ENCODE data around the gene TMEM151A.

TMEM151A gene

GRCh38 chr11:66333220-66333877, 41.7 kb downstream of the TMEM151A start:
- Histone ChIP-seq H3K4me1 (no peaks in the 10 kb centered on the region), H3K9me3 (no peaks in the 10 kb centered on the region), H3K27me3 (ENCODE audit: low read depth) (no peaks in the 10 kb centered on the region), H3K36me3 (replicated peaks) (no peaks in the 10 kb centered on the region; the same call in 1 of the 2 replicates), H3K4me3 (no peak overlapping the region)
- in situ Hi-C loops (cut with MboI; ENCODE audit: low sequenced_read_pairs): no loop called here
- no peak for DNase-seq (ENCODE audit: low spot score in 2 of 2)

- H3K4me3 ChIP-seq: no peak overlapping the region
- in situ Hi-C loops (cut with MboI; ENCODE audit: low sequenced_read_pairs): no loop called here
Measured at GRCh38 chr11:66333896-66334604, 42.4 kb downstream of the TMEM151A start.

GRCh38 chr11:66334605-66335442, 43.1 kb downstream of the TMEM151A start:
- no peak for DNase-seq (ENCODE audit: low spot score in 2 of 2)
- in situ Hi-C loops (cut with MboI; ENCODE audit: low sequenced_read_pairs): no loop called here
- H3K27me3 ChIP-seq (ENCODE audit: low read depth): no peaks in the 10 kb centered on the region
- H3K36me3 ChIP-seq (replicated peaks): no peaks in the 10 kb centered on the region; the same call in none of the 2 replicates
- no peak overlapping the region for H3K4me3 ChIP-seq
- H3K9me3 ChIP-seq: no peaks in the 10 kb centered on the region
- H3K4me1 ChIP-seq: no peaks in the 10 kb centered on the region

More at GRCh38 chr11:66333896-66334604, 42.4 kb downstream of the TMEM151A start:
- no peaks in the 10 kb centered on the region for H3K9me3 ChIP-seq
- H3K36me3 ChIP-seq (replicated peaks): no peaks in the 10 kb centered on the region; the same call in none of the 2 replicates
- H3K27me3 ChIP-seq (ENCODE audit: low read depth): no peaks in the 10 kb centered on the region
- no peak for DNase-seq (ENCODE audit: low spot score in 2 of 2)
- no peaks in the 10 kb centered on the region for H3K4me1 ChIP-seq

- H3K4me1 ChIP-seq: no peaks in the 10 kb centered on the region
- peaks cover 5% of the 10 kb centered on the region for H3K36me3 ChIP-seq (replicated peaks)
- in situ Hi-C loops (cut with MboI; ENCODE audit: low sequenced_read_pairs): no loop called here
- no peak for DNase-seq (ENCODE audit: low spot score in 2 of 2)
- no peak overlapping the region for H3K4me3 ChIP-seq
- no peaks in the 10 kb centered on the region for H3K27me3 ChIP-seq (ENCODE audit: low read depth)
- H3K9me3 ChIP-seq: no peaks in the 10 kb centered on the region
Measured at GRCh38 chr11:66335531-66336233, 44.0 kb downstream of the TMEM151A start.

- in situ Hi-C loops (cut with MboI; ENCODE audit: low sequenced_read_pairs): no loop called here
- peak; percentile 7 to 37 for DNase-seq (ENCODE audit: low spot score in 2 of 2)
- peaks cover 10% of the 10 kb centered on the region for H3K36me3 ChIP-seq (replicated peaks)
- no peaks in the 10 kb centered on the region for H3K27me3 ChIP-seq (ENCODE audit: low read depth)
- H3K4me3 ChIP-seq: no peak within 1 kb of the TSS
- no peaks in the 10 kb centered on the region for H3K4me1 ChIP-seq
- H3K9me3 ChIP-seq: no peaks in the 10 kb centered on the region
Measured at GRCh38 chr11:66336234-66337102, 44.8 kb downstream of the TMEM151A start, which contains the start of gene RIN1. Gene RIN1 (minus strand): TSS chr11:66336434. CDS start chr11:66336402, 32 bp downstream.

- H3K27me3 ChIP-seq (ENCODE audit: low read depth): no peaks in the 10 kb centered on the region
- H3K4me1 ChIP-seq: no peaks in the 10 kb centered on the region
- no peak overlapping the region for H3K4me3 ChIP-seq
- H3K36me3 ChIP-seq (replicated peaks): peaks cover 14% of the 10 kb centered on the region
- no peak for DNase-seq (ENCODE audit: low spot score in 2 of 2)
- no peaks in the 10 kb centered on the region for H3K9me3 ChIP-seq
- in situ Hi-C loops (cut with MboI; ENCODE audit: low sequenced_read_pairs): no loop called here
Measured at GRCh38 chr11:66337103-66337899, 45.6 kb downstream of the TMEM151A start.

GRCh38 chr11:66338276-66339161, 46.8 kb downstream of the TMEM151A start:
- no peak for DNase-seq (ENCODE audit: low spot score in 2 of 2)
- no peaks in the 10 kb centered on the region for H3K27me3 ChIP-seq (ENCODE audit: low read depth)
- peaks cover 18% of the 10 kb centered on the region for H3K36me3 ChIP-seq (replicated peaks)
- in situ Hi-C loops (cut with MboI; ENCODE audit: low sequenced_read_pairs): no loop called here
- H3K4me3 ChIP-seq: no peak overlapping the region
- no peaks in the 10 kb centered on the region for H3K9me3 ChIP-seq
- no peaks in the 10 kb centered on the region for H3K4me1 ChIP-seq

- peaks cover 18% of the 10 kb centered on the region for H3K36me3 ChIP-seq (replicated peaks)
- peaks cover 2% of the 10 kb centered on the region; the same call in 1 of the 2 replicates for H3K4me1 ChIP-seq
- in situ Hi-C loops (cut with MboI; ENCODE audit: low sequenced_read_pairs): no loop called here
- no peaks in the 10 kb centered on the region for H3K9me3 ChIP-seq
- DNase-seq (ENCODE audit: low spot score in 2 of 2): no peak
- no peak overlapping the region for H3K4me3 ChIP-seq
- H3K27me3 ChIP-seq (ENCODE audit: low read depth): no peaks in the 10 kb centered on the region
Measured at GRCh38 chr11:66339162-66339675, 47.5 kb downstream of the TMEM151A start.

- H3K27me3 ChIP-seq (ENCODE audit: low read depth): no peaks in the 10 kb centered on the region
- H3K36me3 ChIP-seq (replicated peaks): peaks cover 18% of the 10 kb centered on the region
- DNase-seq (ENCODE audit: low spot score in 2 of 2): no peak
- H3K4me3 ChIP-seq: no peak overlapping the region
- in situ Hi-C loops (cut with MboI; ENCODE audit: low sequenced_read_pairs): no loop called here
- peaks cover 3% of the 10 kb centered on the region; the same call in 1 of the 2 replicates for H3K4me1 ChIP-seq
- H3K9me3 ChIP-seq: no peaks in the 10 kb centered on the region
Measured at GRCh38 chr11:66339686-66340483, 48.2 kb downstream of the TMEM151A start.

GRCh38 chr11:66340596-66341501, 49.2 kb downstream of the TMEM151A start:
- Histone ChIP-seq H3K27me3 (ENCODE audit: low read depth) (no peaks in the 10 kb centered on the region), H3K4me3 (no peak overlapping the region), H3K36me3 (replicated peaks) (peaks cover 24% of the 10 kb centered on the region), H3K9me3 (no peaks in the 10 kb centered on the region), H3K4me1 (peaks cover 10% of the 10 kb centered on the region)
- in situ Hi-C loops (cut with MboI; ENCODE audit: low sequenced_read_pairs): no loop called here
- DNase-seq (ENCODE audit: low spot score in 2 of 2): no peak
